ENCODE data around the gene FRRS1L.
"Not testable (repeated sequence)": the region's sequence is repeated elsewhere in the genome, so short reads cannot be mapped to it uniquely, and the experiment has no call there.

Gene FRRS1L

GRCh38 chr9:109129470-109130197 is 37.4 kb downstream of the FRRS1L start:
- no peak overlapping the region for H3K4me3 ChIP-seq (ENCODE audit: low read depth, low read length)
- no peak for DNase-seq (ENCODE audit: low read depth, low spot score)
- no peak for TF ChIP-seq CTCF (IDR thresholded peaks at IDR 0.05; ENCODE audit: low read depth, low read length)
- in situ Hi-C loops (cut with HindIII; ENCODE audit: low sequenced_read_pairs) = no loop called here

GRCh38 chr9:109126671-109127070 is 40.4 kb downstream of the FRRS1L start:
- in situ Hi-C loops (cut with HindIII; ENCODE audit: low sequenced_read_pairs); H3K4me3 ChIP-seq (ENCODE audit: low read depth, low read length); DNase-seq (ENCODE audit: low read depth, low spot score): not testable (repeated sequence)

- in situ Hi-C loops (cut with HindIII; ENCODE audit: low sequenced_read_pairs) = no loop called here
- H3K4me3 ChIP-seq (ENCODE audit: low read depth, low read length) = no peak overlapping the region
- TF ChIP-seq CTCF (IDR thresholded peaks at IDR 0.05; ENCODE audit: low read depth, low read length) = no peak
- DNase-seq (ENCODE audit: low read depth, low spot score) = no peak
These were observed 42.9 kb downstream of the FRRS1L start for GRCh38 chr9:109124121-109124520.

GRCh38 chr9:109122726-109123621 is 44.1 kb downstream of the FRRS1L start:
- no peak overlapping the region for H3K4me3 ChIP-seq (ENCODE audit: low read depth, low read length)
- DNase-seq (ENCODE audit: low read depth, low spot score) = no peak
- TF ChIP-seq CTCF (IDR thresholded peaks at IDR 0.05; ENCODE audit: low read depth, low read length) = no peak
- in situ Hi-C loops (cut with HindIII; ENCODE audit: low sequenced_read_pairs) = no loop called here

- TF ChIP-seq CTCF (IDR thresholded peaks at IDR 0.05; ENCODE audit: low read depth, low read length) = no peak
- no peak overlapping the region for H3K4me3 ChIP-seq (ENCODE audit: low read depth, low read length)
- DNase-seq (ENCODE audit: low read depth, low spot score) = no peak
- in situ Hi-C loops (cut with HindIII; ENCODE audit: low sequenced_read_pairs) = no loop called here
These were observed 45.7 kb downstream of the FRRS1L start for GRCh38 chr9:109121232-109121796.

- no peak for DNase-seq (ENCODE audit: low read depth, low spot score)
- no peak for TF ChIP-seq CTCF (IDR thresholded peaks at IDR 0.05; ENCODE audit: low read depth, low read length)
- no peak overlapping the region for H3K4me3 ChIP-seq (ENCODE audit: low read depth, low read length)
- in situ Hi-C loops (cut with HindIII; ENCODE audit: low sequenced_read_pairs) = no loop called here
These were observed 46.8 kb downstream of the FRRS1L start for GRCh38 chr9:109120204-109120789.
